Neural cell (in vitro differentiated cells): ENCODE measurements around the gene CSNK2A3. TPM values are rescaled to one million over a fixed set of nuclear protein-coding genes. Genes with fewer than 3 reads are reported as not detected.

Source experiments
- H2AFZ ChIP-seq: fragments of 200-600, 300-800 bp; sonication (generic), shearing (Covaris generic); 2 replicates; pipeline ENCODE4 v1.6.0; 2014; ENCODE audit warnings: low read depth, mild to moderate bottlenecking, antibody characterized with exemption, low read length, moderate library complexity
- H3F3A ChIP-seq: fragments of 200-600 bp; shearing (Covaris generic); 2 replicates; pipeline ENCODE4 v1.6.1; 2016; ENCODE audit warnings: mild to moderate bottlenecking, moderate library complexity, mixed read lengths, antibody characterized with exemption, low read length; ENCODE audit not compliant: insufficient read depth, poor library complexity, severe bottlenecking
- H3K27ac ChIP-seq: fragments of 200-600, 300-800 bp; sonication (generic), shearing (Covaris generic); 2 replicates; pipeline ENCODE4 v1.5.1; 2014; ENCODE audit warnings: mild to moderate bottlenecking, low read length, moderate library complexity
- H3K27me3 ChIP-seq: fragments of 300-800, 200-600 bp; sonication (generic), shearing (Covaris generic); 2 replicates; pipeline ENCODE4 v1.6.0; 2014; ENCODE audit warnings: mild to moderate bottlenecking, low read depth, low read length, moderate library complexity; ENCODE audit not compliant: insufficient read depth
- H3K36me3 ChIP-seq: fragments of 300-800, 200-600 bp; sonication (generic), shearing (Covaris generic); 2 replicates; pipeline ENCODE4 v1.5.1; 2014; ENCODE audit warnings: mild to moderate bottlenecking, antibody characterized with exemption, low read length, moderate library complexity; ENCODE audit not compliant: insufficient read depth
- H3K4me2 ChIP-seq: fragments of 300-800, 200-600 bp; sonication (generic), shearing (Covaris generic); 2 replicates; pipeline ENCODE4 v1.6.0; 2014; ENCODE audit warnings: mild to moderate bottlenecking, low read length
- H3K4me3 ChIP-seq: fragments of 300-800, 200-600 bp; sonication (generic), shearing (Covaris generic); 2 replicates; pipeline ENCODE4 v1.5.1; 2014; ENCODE audit warnings: mild to moderate bottlenecking, low read length, moderate library complexity
- H3K79me2 ChIP-seq: fragments of 200-600 bp; shearing (Covaris generic); replicated peaks from 2 replicates; pipeline ENCODE4 v1.6.0; 2014; ENCODE audit warnings: mild to moderate bottlenecking, low read length, moderate library complexity; ENCODE audit not compliant: insufficient read depth
- H3K9ac ChIP-seq: fragments of 300-800, 200-600 bp; sonication (generic), shearing (Covaris generic); 2 replicates; pipeline ENCODE4 v1.6.1; 2016; ENCODE audit warnings: mild to moderate bottlenecking, low read length, mixed read lengths
- H3K9me2 ChIP-seq: fragments of 200-600 bp; shearing (Covaris generic); 2 replicates; pipeline ENCODE4 v1.6.1; 2016; ENCODE audit warnings: mild to moderate bottlenecking, low read length, mixed read lengths; ENCODE audit not compliant: insufficient read depth
- H3K9me3 ChIP-seq: fragments of 200-600, 300-800 bp; sonication (generic), shearing (Covaris generic); 2 replicates; pipeline ENCODE4 v1.6.1; 2016; ENCODE audit warnings: mild to moderate bottlenecking, mixed run types, low read length, moderate library complexity, mixed read lengths
- H4K20me1 ChIP-seq: fragments of 200-600 bp; shearing (Covaris generic); 2 replicates; pipeline ENCODE4 v1.6.1; 2016; ENCODE audit warnings: mild to moderate bottlenecking, mixed run types; ENCODE audit not compliant: insufficient read depth
- EP300 ChIP-seq: fragments of 450-650 bp; conservative IDR thresholded peaks from 2 replicates; pipeline ENCODE4 v1.6.1; 2014; ENCODE audit warnings: antibody characterized with exemption, mild to moderate bottlenecking, moderate library complexity; ENCODE audit not compliant: poor library complexity, severe bottlenecking
- POLR2AphosphoS5 ChIP-seq: IDR thresholded peaks from 2 replicates; pipeline ENCODE4 v1.6.1; 2012
- RAD21 ChIP-seq: fragments of 450-650 bp; conservative IDR thresholded peaks from 2 replicates; pipeline ENCODE4 v1.6.1; 2014; ENCODE audit warnings: antibody characterized with exemption, mild to moderate bottlenecking, moderate library complexity
- SMC3 ChIP-seq: fragments of 450-650 bp; conservative IDR thresholded peaks from 2 replicates; pipeline ENCODE4 v1.6.1; 2014; ENCODE audit warnings: antibody characterized with exemption, mild to moderate bottlenecking, moderate library complexity; ENCODE audit not compliant: poor library complexity
- TAF1 ChIP-seq: IDR thresholded peaks from 2 replicates; pipeline ENCODE4 v1.6.1; 2012; ENCODE audit warnings: low read depth
- polyA plus RNA-seq: library from polyadenylated mRNA; depleted of rRNA; stranded (reverse); fragments of >200 nt; gene quantifications from 2 replicates; pipeline ENCODE4 v1.2.3, GENCODE V29; 2014
- TF ChIP-seq, protein P1 (sequence below): fragments of 450-650 bp; IDR thresholded peaks from 2 replicates; pipeline ENCODE4 v1.5.1; 2014; ENCODE audit warnings: antibody characterized with exemption, mild to moderate bottlenecking, moderate library complexity; ENCODE audit not compliant: poor library complexity, severe bottlenecking
- TF ChIP-seq, protein P2 (sequence below): IDR thresholded peaks from 2 replicates; pipeline ENCODE4 v1.6.1; 2012; ENCODE audit warnings: borderline replicate concordance

CSNK2A3 gene
- polyA plus RNA-seq, 1 donor from 2014 or later, result 2.1 TPM

DNA sequence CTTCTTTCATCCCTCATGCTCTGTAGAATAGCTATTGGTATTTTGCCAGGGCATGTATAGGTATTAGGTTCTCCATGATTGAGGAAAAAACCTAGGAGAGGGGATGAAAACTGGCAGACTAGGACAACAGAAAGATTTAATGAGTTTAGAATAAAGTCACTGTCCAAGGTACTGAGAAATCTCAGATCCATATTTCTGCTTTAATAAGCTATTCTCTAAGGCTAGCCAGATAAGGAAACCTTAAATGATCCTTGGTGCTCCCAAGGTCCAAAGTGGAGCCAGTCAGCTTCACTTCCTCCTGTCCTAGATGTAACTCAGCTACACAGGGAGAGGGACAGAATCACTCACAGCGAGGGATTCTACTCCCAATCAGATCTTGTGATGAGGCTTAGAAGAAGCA lies 13.7 kb upstream of the CSNK2A3 start:
- Histone ChIP-seq H3K27me3 (no peaks in the 10 kb centered on the region), H3K4me3 (no peak overlapping the region), H3F3A (no peaks in the 10 kb centered on the region), H3K36me3 (no peaks in the 10 kb centered on the region), H3K9me3 (no peaks in the 10 kb centered on the region), H3K27ac (no peak overlapping the region), H3K9me2 (no peaks in the 10 kb centered on the region), H2AFZ (no peak overlapping the region), H3K79me2 (no peaks in the 10 kb centered on the region), H3K4me2 (no peak overlapping the region), H4K20me1 (no peaks in the 10 kb centered on the region), H3K9ac (no peak overlapping the region)
- TF ChIP-seq TAF1, result no peak
- TF ChIP-seq POLR2AphosphoS5, result no peak

DNA sequence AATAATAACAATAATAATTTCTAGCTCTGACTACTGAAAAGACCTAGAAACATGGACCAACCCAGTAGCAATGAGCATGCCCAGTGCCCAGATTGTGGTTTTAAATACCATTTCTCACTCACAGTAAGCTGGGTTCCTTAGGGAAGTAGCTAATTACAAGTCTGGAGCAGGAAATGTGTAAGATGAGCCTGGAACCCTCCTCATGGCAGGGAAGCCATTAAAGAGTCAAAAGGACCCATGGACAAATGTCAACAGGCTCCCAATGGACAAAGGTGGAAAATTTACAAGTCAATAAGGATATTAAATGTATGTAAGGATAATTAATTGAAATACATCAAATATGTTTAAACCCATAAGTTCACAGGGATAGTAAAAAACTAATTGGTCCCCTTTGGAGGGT lies 10.6 kb upstream of the CSNK2A3 start:
- Histone ChIP-seq H3K9me3 (no peaks in the 10 kb centered on the region), H3K9ac (no peak overlapping the region), H3F3A (no peaks in the 10 kb centered on the region), H4K20me1 (no peaks in the 10 kb centered on the region), H3K4me3 (no peak overlapping the region), H3K79me2 (no peaks in the 10 kb centered on the region), H3K9me2 (no peaks in the 10 kb centered on the region), H3K36me3 (no peaks in the 10 kb centered on the region), H3K27ac (no peak overlapping the region), H2AFZ (no peak overlapping the region), H3K4me2 (no peak overlapping the region), H3K27me3 (no peaks in the 10 kb centered on the region)
- TF ChIP-seq, protein P1, sequence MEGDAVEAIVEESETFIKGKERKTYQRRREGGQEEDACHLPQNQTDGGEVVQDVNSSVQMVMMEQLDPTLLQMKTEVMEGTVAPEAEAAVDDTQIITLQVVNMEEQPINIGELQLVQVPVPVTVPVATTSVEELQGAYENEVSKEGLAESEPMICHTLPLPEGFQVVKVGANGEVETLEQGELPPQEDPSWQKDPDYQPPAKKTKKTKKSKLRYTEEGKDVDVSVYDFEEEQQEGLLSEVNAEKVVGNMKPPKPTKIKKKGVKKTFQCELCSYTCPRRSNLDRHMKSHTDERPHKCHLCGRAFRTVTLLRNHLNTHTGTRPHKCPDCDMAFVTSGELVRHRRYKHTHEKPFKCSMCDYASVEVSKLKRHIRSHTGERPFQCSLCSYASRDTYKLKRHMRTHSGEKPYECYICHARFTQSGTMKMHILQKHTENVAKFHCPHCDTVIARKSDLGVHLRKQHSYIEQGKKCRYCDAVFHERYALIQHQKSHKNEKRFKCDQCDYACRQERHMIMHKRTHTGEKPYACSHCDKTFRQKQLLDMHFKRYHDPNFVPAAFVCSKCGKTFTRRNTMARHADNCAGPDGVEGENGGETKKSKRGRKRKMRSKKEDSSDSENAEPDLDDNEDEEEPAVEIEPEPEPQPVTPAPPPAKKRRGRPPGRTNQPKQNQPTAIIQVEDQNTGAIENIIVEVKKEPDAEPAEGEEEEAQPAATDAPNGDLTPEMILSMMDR, result no peak
- no peak for TF ChIP-seq EP300
- TF ChIP-seq POLR2AphosphoS5, result no peak
- TF ChIP-seq RAD21, result no peak

DNA sequence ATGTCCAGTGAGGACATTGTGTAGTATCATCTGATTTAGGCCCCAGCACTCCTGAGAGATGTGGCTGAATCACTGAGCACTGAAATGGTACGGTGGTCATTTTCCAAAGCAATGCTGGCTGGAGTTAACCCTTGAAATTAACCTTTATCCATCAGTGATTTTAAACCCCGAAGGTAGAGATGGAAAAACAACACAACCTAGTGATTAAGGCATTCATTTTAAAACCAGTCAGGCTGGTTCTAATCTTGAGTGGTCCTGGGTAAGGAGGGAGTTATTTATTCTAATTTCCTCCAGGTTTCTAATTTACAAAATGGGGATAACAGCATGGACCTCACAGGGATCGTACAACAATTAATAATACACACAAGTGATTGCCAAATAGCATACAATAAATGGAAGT lies 6.6 kb upstream of the CSNK2A3 start:
- no peaks in the 10 kb centered on the region for H3K27me3 ChIP-seq
- TF ChIP-seq SMC3, result no peak
- TF ChIP-seq, protein P2, sequence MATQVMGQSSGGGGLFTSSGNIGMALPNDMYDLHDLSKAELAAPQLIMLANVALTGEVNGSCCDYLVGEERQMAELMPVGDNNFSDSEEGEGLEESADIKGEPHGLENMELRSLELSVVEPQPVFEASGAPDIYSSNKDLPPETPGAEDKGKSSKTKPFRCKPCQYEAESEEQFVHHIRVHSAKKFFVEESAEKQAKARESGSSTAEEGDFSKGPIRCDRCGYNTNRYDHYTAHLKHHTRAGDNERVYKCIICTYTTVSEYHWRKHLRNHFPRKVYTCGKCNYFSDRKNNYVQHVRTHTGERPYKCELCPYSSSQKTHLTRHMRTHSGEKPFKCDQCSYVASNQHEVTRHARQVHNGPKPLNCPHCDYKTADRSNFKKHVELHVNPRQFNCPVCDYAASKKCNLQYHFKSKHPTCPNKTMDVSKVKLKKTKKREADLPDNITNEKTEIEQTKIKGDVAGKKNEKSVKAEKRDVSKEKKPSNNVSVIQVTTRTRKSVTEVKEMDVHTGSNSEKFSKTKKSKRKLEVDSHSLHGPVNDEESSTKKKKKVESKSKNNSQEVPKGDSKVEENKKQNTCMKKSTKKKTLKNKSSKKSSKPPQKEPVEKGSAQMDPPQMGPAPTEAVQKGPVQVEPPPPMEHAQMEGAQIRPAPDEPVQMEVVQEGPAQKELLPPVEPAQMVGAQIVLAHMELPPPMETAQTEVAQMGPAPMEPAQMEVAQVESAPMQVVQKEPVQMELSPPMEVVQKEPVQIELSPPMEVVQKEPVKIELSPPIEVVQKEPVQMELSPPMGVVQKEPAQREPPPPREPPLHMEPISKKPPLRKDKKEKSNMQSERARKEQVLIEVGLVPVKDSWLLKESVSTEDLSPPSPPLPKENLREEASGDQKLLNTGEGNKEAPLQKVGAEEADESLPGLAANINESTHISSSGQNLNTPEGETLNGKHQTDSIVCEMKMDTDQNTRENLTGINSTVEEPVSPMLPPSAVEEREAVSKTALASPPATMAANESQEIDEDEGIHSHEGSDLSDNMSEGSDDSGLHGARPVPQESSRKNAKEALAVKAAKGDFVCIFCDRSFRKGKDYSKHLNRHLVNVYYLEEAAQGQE, result no peak

More for the DNA sequence above, 6.6 kb upstream of the CSNK2A3 start:
- Histone ChIP-seq H3K4me3 (no peak overlapping the region), H3K4me2 (no peak overlapping the region), H3K79me2 (no peaks in the 10 kb centered on the region), H2AFZ (no peak overlapping the region), H3F3A (no peaks in the 10 kb centered on the region), H4K20me1 (no peaks in the 10 kb centered on the region), H3K9me3 (no peaks in the 10 kb centered on the region), H3K9me2 (no peaks in the 10 kb centered on the region), H3K36me3 (no peaks in the 10 kb centered on the region), H3K9ac (no peak overlapping the region), H3K27ac (no peak overlapping the region)
